SK-N-SH treated with all-trans-retinoic acid at 6 μM for 48 hours (cell line): ENCODE measurements around the gene CYP2B6.

Source experiments
- ARNTL ChIP-seq: fragments of 450-650 bp; formaldehyde crosslinking; IDR thresholded peaks from 2 replicates; pipeline ENCODE4 v1.5.0; 2020; ENCODE audit warnings: low read depth, mild to moderate bottlenecking, moderate library complexity, borderline replicate concordance
- BACH2 ChIP-seq: fragments of 250-450 bp; sonication (Bioruptor Pico); IDR thresholded peaks from 2 replicates; pipeline ENCODE4 v1.9.0; 2021; ENCODE audit warnings: mild to moderate bottlenecking, borderline replicate concordance
- CSDC2 ChIP-seq: fragments of 250-450 bp; sonication (Bioruptor Pico); IDR thresholded peaks from 2 replicates; pipeline ENCODE4 v1.5.0; 2020; ENCODE audit warnings: mild to moderate bottlenecking, moderate library complexity
- ESRRG ChIP-seq: fragments of 250-450 bp; sonication (Bioruptor Pico); IDR thresholded peaks from 2 replicates; pipeline ENCODE4 v1.6.1; 2021; ENCODE audit warnings: mild to moderate bottlenecking
- PATZ1 ChIP-seq: fragments of 250-450 bp; sonication (Bioruptor Pico); IDR thresholded peaks from 2 replicates; pipeline ENCODE4 v1.8.0; 2020; ENCODE audit warnings: mild to moderate bottlenecking, moderate library complexity, borderline replicate concordance
- PPARA ChIP-seq: fragments of 250-450 bp; sonication (Bioruptor Pico); IDR thresholded peaks from 2 replicates; pipeline ENCODE4 v1.5.0; 2020; ENCODE audit warnings: mild to moderate bottlenecking, borderline replicate concordance
- SNAI2 ChIP-seq: fragments of 250-450 bp; sonication (Bioruptor Pico); IDR thresholded peaks from 2 replicates; pipeline ENCODE4 v1.5.0; 2020; ENCODE audit warnings: mild to moderate bottlenecking, moderate library complexity
- TOX ChIP-seq: fragments of 250-450 bp; sonication (Bioruptor Pico); IDR thresholded peaks from 2 replicates; pipeline ENCODE4 v1.8.0; 2021; ENCODE audit warnings: mild to moderate bottlenecking, moderate library complexity, borderline replicate concordance
- ZFP3 ChIP-seq: fragments of 250-450 bp; sonication (Bioruptor Pico); IDR thresholded peaks from 2 replicates; pipeline ENCODE4 v1.5.0; 2020; ENCODE audit warnings: mild to moderate bottlenecking, moderate library complexity

GRCh38 chr19:41019346-41019745, 28.3 kb downstream of the CYP2B6 start:
- TF ChIP-seq CSDC2 (CRISPR knock-in tag): no peak
- no peak for TF ChIP-seq BACH2
- no peak for TF ChIP-seq ZFP3
- no peak for TF ChIP-seq ESRRG (CRISPR knock-in tag)
- TF ChIP-seq PATZ1 (CRISPR knock-in tag): no peak
- no peak for TF ChIP-seq ARNTL
- no peak for TF ChIP-seq TOX (CRISPR knock-in tag)
- TF ChIP-seq PPARA (CRISPR knock-in tag): no peak
- no peak for TF ChIP-seq SNAI2 (CRISPR knock-in tag)
